OCI-LY7 (cell line): ENCODE measurements around the gene C2CD4C.
"Not testable (repeated sequence)": the region's sequence is repeated elsewhere in the genome, so short reads cannot be mapped to it uniquely, and the experiment has no call there.

Experiments
- CTCF ChIP-seq: fragments of 200-600 bp; sonication (generic); conservative IDR thresholded peaks from 2 replicates; pipeline ENCODE4 v1.5.1; 2014; ENCODE audit warnings: mild to moderate bottlenecking, antibody characterized with exemption, low read length, moderate library complexity, mixed read lengths
- EZH2phosphoT487 ChIP-seq: fragments of 200-600 bp; sonication (generic); IDR thresholded peaks from 2 replicates; pipeline ENCODE4 v1.6.1; 2018; ENCODE audit warnings: low read depth, borderline replicate concordance, mild to moderate bottlenecking, mixed run types, antibody characterized with exemption, low read length, moderate library complexity, mixed read lengths

GRCh38 chr19:393560-393959, 15.4 kb downstream of the C2CD4C start:
- not testable (repeated sequence) for TF ChIP-seq CTCF, EZH2phosphoT487
